ENCODE data around the gene GNA14.

GRCh38 chr9:77474936-77475335 is 173.2 kb downstream of the GNA14 start:
- TF ChIP-seq CTCF (IDR thresholded peaks at IDR 0.05) (no peak), POLR2A (IDR thresholded peaks at IDR 0.05; ENCODE audit: low read length) (no peak), JUN (IDR thresholded peaks at IDR 0.05) (no peak), HMGXB4 (CRISPR knock-in tag; IDR thresholded peaks at IDR 0.05; ENCODE audit: borderline replicate concordance) (no peak)
